ENCODE measurements around the gene KCNIP4. TPM values are rescaled to one million over a fixed set of nuclear protein-coding genes. Genes with fewer than 3 reads are reported as not detected.

The KCNIP4 gene
- total and polyA plus RNA-seq, 10 of the 15 experiments (the other 5 are each of a cell fraction or from before 2014, with no cell fraction given) = 0.03 to 0.23 (median 0.13) TPM; not detected in 7

GRCh38 chr4:20761382-20761781 lies 1187.2 kb downstream of the KCNIP4 start:
- no peaks in the 10 kb centered on the region for H3K4me1 ChIP-seq (ENCODE audit: control insufficient read depth, insufficient read depth, low read length)
- H2AFZ ChIP-seq (ENCODE audit: control insufficient read depth, low read depth, low read length) = no peak overlapping the region
- POLR2A ChIA-PET = no interaction called here
- ATAC-seq (no peak), FAIRE-seq (no peak), DNase-seq (ENCODE audit: low read depth, low spot score) (no peak)
- H3K9me3 ChIP-seq (replicated peaks; ENCODE audit: control insufficient read depth, insufficient read depth, low read length) = no peaks in the 10 kb centered on the region
- no peak overlapping the region for H3K27ac ChIP-seq (ENCODE audit: control insufficient read depth, insufficient read depth)
- no peak overlapping the region for H3K4me3 ChIP-seq
- TF ChIP-seq EP300 (IDR thresholded peaks at IDR 0.05; ENCODE audit: borderline replicate concordance in 1 of 2, control insufficient read depth in 1 of 2, low read depth in 2 of 2, low read length in 2 of 2) (no peak), ZBED1 (IDR thresholded peaks at IDR 0.05; ENCODE audit: borderline replicate concordance) (no peak), TCF3 (IDR thresholded peaks at IDR 0.05; ENCODE audit: borderline replicate concordance, insufficient read depth, low read depth, low read length) (no peak), SRF (IDR thresholded peaks at IDR 0.05; ENCODE audit: low read depth in 2 of 2, low read length in 2 of 2) (no peak), CBX3 (IDR thresholded peaks at IDR 0.05; ENCODE audit: borderline replicate concordance, low read depth) (no peak), BCL11A (IDR thresholded peaks at IDR 0.05; ENCODE audit: low read depth, low read length) (no peak), NR2F1 (conservative IDR thresholded peaks at IDR 0.05) (no peak), RELA (IDR thresholded peaks at IDR 0.05; ENCODE audit: borderline replicate concordance, partially characterized antibody) (no peak), SP1 (IDR thresholded peaks at IDR 0.05; ENCODE audit: low read depth, low read length) (no peak), ETV6 (conservative IDR thresholded peaks at IDR 0.05 in 1 of 2, IDR thresholded peaks at IDR 0.05 in 1 of 2; ENCODE audit: borderline replicate concordance in 1 of 2, low read depth in 1 of 2) (no peak)
- TF ChIP-seq, protein P1, sequence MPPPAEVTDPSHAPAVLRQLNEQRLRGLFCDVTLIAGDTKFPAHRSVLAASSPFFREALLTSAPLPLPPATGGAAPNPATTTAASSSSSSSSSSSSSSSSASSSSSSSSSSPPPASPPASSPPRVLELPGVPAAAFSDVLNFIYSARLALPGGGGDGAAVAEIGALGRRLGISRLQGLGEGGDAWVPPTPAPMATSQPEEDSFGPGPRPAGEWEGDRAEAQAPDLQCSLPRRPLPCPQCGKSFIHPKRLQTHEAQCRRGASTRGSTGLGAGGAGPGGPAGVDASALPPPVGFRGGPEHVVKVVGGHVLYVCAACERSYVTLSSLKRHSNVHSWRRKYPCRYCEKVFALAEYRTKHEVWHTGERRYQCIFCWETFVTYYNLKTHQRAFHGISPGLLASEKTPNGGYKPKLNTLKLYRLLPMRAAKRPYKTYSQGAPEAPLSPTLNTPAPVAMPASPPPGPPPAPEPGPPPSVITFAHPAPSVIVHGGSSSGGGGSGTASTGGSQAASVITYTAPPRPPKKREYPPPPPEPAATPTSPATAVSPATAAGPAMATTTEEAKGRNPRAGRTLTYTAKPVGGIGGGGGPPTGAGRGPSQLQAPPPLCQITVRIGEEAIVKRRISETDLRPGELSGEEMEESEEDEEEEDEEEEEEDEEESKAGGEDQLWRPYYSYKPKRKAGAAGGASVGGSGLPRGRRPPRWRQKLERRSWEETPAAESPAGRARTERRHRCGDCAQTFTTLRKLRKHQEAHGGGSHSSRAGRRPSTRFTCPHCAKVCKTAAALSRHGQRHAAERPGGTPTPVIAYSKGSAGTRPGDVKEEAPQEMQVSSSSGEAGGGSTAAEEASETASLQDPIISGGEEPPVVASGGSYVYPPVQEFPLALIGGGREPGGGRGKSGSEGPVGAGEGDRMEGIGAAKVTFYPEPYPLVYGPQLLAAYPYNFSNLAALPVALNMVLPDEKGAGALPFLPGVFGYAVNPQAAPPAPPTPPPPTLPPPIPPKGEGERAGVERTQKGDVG (CRISPR knock-in tag; IDR thresholded peaks at IDR 0.05) = no peak
- no TSS peak for BruUV-seq (replicated peaks)
- no peaks in the 10 kb centered on the region for H3K79me2 ChIP-seq (ENCODE audit: control insufficient read depth, insufficient read depth, low read length)
- CTCF ChIA-PET = interaction anchor here (0.9 to 2.7 kb wide), 9 partner anchors 10 to 366 kb away, joined by 3 to 21 read pairs (median 5); no protein-coding TSS in a partner anchor
- RAD21 ChIA-PET (ENCODE audit: unreplicated experiment) = no interaction called here
- in situ Hi-C loops (cut with MboI) (no loop called here), intact Hi-C loops (cut with micrococcal nuclease; ENCODE audit: unreplicated experiment) (loop anchor here (2.0 kb wide), 1 partner anchor 339 kb away; no protein-coding TSS in a partner anchor)
- no peaks in the 10 kb centered on the region for H3K27me3 ChIP-seq (replicated peaks in 1 of 2; ENCODE audit: control insufficient read depth in 2 of 2, insufficient read depth in 2 of 2, low read length in 1 of 2)
- no peak overlapping the region for H3K4me2 ChIP-seq (ENCODE audit: control insufficient read depth, insufficient read depth)
- H3K36me3 ChIP-seq (ENCODE audit: control insufficient read depth in 2 of 2, insufficient read depth in 2 of 2, low read length in 1 of 2) = no peaks in the 10 kb centered on the region
- H4K20me1 ChIP-seq (ENCODE audit: control insufficient read depth, insufficient read depth) = no peaks in the 10 kb centered on the region
- SMC1A ChIA-PET (ENCODE audit: uncharacterized antibody, unreplicated experiment) = interaction anchor here (1.2 kb wide), 1 partner anchor 15 kb away, joined by 3 read pairs; no protein-coding TSS in a partner anchor
- no peak overlapping the region for H3K9ac ChIP-seq (ENCODE audit: control insufficient read depth, insufficient read depth, low read length)

All from GM12878 (cell line).